Measurements from ENCODE around the gene VSTM4.

Gene VSTM4

DNA sequence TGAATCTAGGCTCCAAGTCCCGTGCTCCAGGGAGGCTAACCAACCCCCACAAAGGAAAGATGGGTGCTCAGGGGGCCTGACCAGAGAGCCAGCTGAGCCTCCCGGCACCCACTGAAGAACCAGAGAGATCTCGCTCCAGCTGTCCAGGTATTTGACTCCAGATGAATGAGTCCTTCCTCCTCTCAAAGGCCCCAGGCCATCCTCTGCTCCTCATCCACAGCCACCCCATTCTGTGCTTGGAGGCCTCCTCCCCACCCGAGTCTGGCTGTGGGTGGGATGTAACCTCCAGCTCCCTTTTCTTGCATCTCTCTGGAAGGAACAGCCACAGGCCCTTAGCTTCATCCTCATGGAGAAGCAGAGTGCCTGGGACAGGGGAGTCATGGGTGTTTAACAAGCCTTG is 44.6 kb downstream of the VSTM4 start:
- no peak for DNase-seq

- DNase-seq = no peak
Measured at GRCh38 chr10:49068672-49069217, 46.6 kb downstream of the VSTM4 start.

DNA sequence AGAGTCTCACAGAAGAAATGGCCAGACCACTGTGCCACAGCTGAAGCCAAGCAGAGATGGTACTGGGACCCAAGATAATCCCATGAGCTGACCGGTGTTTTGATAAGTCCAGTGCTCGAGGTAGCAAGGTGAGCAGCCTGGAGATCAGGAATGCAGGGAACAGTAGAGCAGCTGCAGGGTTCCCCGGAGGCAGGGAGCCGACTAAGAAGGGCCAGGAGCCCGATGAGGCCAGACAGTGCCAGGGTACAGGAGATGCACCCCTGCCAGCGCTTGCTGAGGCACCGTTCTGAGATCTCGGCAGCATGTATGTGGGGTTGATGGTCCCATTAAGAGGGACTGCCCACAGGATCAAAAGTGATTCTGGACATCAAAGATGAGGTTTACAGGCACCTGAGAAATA is 47.1 kb downstream of the VSTM4 start:
- DNase-seq = no peak

- no peak for DNase-seq
Measured at GRCh38 chr10:49066944-49067730, 48.2 kb downstream of the VSTM4 start.

- DNase-seq = no peak
Measured at GRCh38 chr10:49062229-49062628, 53.1 kb downstream of the VSTM4 start.

GRCh38 chr10:49061667-49062066 is 53.7 kb downstream of the VSTM4 start:
- no peak for DNase-seq

DNA sequence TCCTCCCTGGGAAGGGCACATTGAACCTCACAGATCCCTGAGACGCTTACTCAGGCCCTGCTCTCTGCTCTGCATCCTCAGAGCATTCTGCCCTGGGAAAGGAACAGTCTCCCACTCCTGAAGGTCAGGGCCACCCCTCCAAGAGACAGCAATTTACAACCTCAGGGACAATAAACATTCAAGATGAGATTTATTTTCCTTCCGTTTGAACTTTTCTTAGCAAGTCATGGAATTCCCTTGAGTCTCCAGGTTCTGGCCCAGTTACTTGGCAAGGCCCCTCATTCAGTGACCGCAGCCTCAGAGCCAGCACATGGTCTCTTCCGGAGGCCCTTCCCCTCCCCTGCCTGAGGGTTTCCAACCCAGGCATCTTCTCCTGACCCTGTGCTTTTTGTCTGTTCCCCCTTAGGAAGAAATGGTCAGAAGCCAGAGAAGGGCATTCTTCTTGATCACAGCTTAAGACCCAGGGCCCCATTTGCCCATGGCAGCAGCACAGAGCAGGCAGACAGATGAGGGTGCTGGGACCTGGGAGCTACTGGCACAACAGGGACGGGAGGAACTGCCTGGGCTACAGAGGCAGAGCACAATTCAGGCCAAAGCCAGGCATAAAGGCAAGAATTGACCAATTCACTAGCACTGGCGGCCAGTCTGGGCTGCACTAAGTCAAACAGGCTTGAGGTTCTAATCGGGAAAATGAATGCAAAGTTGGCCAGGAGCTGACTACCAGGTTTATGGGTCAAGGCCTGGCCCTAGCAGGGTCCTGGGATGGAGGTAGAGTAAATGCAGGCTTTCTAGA is 56.7 kb downstream of the VSTM4 start:
- DNase-seq = no peak

GRCh38 chr10:49057231-49057880 is 58.0 kb downstream of the VSTM4 start:
- DNase-seq = no peak

GRCh38 chr10:49056356-49056755 is 59.0 kb downstream of the VSTM4 start:
- no peak for DNase-seq

- DNase-seq = no peak
Measured at GRCh38 chr10:49055221-49055849, 60.0 kb downstream of the VSTM4 start.

GRCh38 chr10:49054753-49055152 is 60.6 kb downstream of the VSTM4 start:
- DNase-seq = no peak

GRCh38 chr10:49053998-49054692 is 61.2 kb downstream of the VSTM4 start:
- no peak for DNase-seq

- no peak for DNase-seq
Measured at GRCh38 chr10:49053053-49053997, 62.0 kb downstream of the VSTM4 start.

DNA sequence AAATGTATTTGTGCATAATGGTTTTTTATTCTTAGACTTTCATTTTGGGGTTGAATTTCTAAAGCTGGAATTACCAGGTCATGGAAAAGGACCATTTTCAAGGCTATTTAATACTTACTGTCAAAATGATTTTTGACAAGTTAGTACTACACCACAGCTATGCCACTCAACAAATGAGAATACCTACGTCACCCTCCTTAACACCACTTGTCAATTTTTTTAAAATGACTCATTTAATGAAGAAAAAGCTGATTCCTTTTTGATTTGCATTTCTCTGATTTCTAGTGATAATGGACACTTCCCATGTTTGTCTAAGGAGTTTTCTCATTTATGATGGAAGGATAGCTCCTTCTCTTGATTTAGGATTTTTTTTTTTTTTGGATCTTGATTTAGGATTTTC is 63.3 kb downstream of the VSTM4 start:
- no peak for DNase-seq

- DNase-seq = no peak
Measured at GRCh38 chr10:49050906-49051305, 64.4 kb downstream of the VSTM4 start.

DNA sequence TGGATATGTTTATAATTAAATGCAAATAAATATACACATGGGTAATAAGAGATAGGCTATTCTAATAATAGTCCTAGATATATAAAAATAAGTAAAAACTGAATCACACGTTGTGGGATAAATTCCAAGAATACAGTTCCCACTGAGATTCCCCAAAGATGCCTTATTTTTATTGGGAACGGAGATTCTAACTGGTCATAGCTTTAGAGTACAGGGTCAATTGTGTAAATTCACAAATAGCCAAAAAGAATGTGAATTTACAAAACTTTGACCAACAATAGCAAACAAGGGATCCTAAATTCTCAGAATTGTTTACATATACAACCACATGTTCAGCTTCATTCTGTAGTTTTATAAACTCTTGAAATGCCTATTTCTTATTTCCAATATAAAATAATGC is 65.0 kb downstream of the VSTM4 start:
- DNase-seq = no peak

DNA sequence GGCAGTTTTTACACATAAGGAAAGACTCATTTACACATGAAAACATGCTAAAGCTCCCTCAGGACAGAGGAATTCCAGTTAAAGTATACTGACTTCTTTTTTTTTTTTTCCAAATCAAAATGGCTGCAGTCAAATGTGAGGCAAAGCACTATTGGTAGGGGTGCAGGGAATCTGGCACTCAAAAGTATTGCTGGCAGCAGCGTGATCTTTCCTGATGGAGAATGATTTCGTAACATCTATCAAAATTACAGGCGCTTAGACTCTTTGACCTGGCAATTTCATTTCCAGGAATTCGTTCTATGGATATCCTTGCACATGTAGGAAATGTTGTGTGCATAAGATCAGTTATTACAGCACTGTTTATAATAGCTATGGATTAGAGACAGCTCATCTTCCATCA is 65.7 kb downstream of the VSTM4 start:
- DNase-seq = no peak

DNA sequence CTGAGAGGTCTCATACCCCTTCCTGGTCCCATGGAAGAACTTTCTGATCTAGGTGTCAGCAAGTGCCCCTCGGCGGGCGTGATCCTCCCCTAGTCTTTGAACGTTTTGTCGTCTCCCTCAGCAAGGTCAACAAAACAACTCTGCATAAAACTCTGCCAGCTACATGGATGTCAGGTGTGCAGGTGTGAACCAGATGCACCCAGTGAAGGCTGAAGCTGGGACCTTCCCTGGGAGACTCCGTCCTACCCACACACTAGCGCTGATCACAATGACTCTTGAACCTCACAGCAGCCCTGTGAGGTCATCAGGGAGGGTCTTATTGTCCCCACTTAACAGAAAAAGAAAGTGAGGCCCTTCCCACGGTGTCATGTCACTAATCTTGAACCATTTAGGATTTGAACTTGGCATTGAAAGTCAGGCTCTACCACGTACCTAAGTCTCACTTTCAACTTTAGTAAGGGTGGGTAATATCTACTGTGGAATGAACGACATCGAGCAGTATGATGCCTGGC is 68.1 kb downstream of the VSTM4 start:
- no peak for DNase-seq

GRCh38 chr10:49044293-49045193 is 70.8 kb downstream of the VSTM4 start:
- DNase-seq = no peak

DNA sequence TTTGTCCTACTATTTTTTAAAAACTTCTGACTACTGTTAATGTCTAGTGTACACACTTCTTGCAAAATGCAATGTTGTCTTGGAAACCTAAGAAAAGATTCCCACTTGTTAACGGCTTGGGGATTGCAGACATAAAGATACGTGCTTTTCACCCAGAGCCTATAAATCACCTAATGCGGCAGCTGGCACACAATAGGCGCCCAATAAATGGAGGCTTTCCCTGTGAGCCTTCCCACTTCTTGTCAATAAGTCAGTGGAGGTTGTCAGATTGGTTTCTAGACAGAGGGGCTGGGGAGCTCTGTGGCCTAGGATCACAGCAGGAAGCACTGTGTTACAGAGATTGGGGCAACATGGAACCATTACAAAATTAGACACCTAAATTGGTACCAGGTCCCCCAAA is 74.7 kb downstream of the VSTM4 start:
- DNase-seq = no peak
